ENCODE data around the gene TAOK3. TPM values are rescaled to one million over a fixed set of nuclear protein-coding genes. Genes with fewer than 3 reads are reported as not detected.
"Not testable (repeated sequence)": the region's sequence is repeated elsewhere in the genome, so short reads cannot be mapped to it uniquely, and the experiment has no call there.

Gene TAOK3
- total RNA-seq, 1 donor from 2014 or later, result 1.1 TPM

DNA sequence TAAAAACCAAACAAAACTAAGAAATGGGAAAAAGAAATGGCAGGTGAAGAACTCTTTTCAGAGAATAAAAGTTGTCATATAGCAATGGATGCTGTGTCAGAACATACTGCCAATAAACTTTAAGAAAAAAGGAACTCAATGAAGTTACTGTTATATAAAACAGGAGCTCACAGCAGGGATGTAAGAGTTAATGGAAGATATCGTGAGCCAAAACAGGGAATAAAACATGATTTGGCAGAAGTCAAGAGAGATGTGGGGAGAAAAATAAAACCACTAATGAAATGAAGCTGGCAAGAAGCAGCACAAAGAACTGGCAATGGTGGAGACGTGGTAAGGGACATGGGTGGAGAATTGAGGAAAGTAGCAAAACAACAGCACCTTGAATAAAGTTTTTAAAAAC lies 61.0 kb downstream of the TAOK3 start:
- peaks cover 2% of the 10 kb centered on the region for H3K27me3 Mint-ChIP-seq (ENCODE audit: insufficient read depth, low read depth)
- Histone ChIP-seq H3K27me3 (no peaks in the 10 kb centered on the region), H2AFZ (replicated peaks) (no peak overlapping the region), H3F3A (ENCODE audit: low read depth) (no peaks in the 10 kb centered on the region), H3K4me1 (no peaks in the 10 kb centered on the region), H3K4me3 (no peak overlapping the region), H3K27ac (no peak overlapping the region), H4K20me1 (ENCODE audit: low read depth) (no peaks in the 10 kb centered on the region), H3K79me2 (ENCODE audit: low read depth) (no peaks in the 10 kb centered on the region), H3K9ac (no peak overlapping the region), H3K4me2 (no peak overlapping the region), H3K36me3 (no peaks in the 10 kb centered on the region), H3K9me3 (ENCODE audit: low read depth) (no peaks in the 10 kb centered on the region)
- no peak overlapping the region for H3K27ac Mint-ChIP-seq
- no peaks in the 10 kb centered on the region for H3K9me3 Mint-ChIP-seq
- TF ChIP-seq, protein P1, sequence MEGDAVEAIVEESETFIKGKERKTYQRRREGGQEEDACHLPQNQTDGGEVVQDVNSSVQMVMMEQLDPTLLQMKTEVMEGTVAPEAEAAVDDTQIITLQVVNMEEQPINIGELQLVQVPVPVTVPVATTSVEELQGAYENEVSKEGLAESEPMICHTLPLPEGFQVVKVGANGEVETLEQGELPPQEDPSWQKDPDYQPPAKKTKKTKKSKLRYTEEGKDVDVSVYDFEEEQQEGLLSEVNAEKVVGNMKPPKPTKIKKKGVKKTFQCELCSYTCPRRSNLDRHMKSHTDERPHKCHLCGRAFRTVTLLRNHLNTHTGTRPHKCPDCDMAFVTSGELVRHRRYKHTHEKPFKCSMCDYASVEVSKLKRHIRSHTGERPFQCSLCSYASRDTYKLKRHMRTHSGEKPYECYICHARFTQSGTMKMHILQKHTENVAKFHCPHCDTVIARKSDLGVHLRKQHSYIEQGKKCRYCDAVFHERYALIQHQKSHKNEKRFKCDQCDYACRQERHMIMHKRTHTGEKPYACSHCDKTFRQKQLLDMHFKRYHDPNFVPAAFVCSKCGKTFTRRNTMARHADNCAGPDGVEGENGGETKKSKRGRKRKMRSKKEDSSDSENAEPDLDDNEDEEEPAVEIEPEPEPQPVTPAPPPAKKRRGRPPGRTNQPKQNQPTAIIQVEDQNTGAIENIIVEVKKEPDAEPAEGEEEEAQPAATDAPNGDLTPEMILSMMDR (IDR thresholded peaks at IDR 0.05), result no peak
- no peak for TF ChIP-seq EZH2phosphoT487 (IDR thresholded peaks at IDR 0.05)
- no peak for TF ChIP-seq EZH2 (IDR thresholded peaks at IDR 0.05)
- H3K4me3 Mint-ChIP-seq, result no peak overlapping the region
- DNase-seq (ENCODE audit: low spot score), result no peak
- no peaks in the 10 kb centered on the region for H3K36me3 Mint-ChIP-seq
- H3K4me1 Mint-ChIP-seq, result no peaks in the 10 kb centered on the region

DNA sequence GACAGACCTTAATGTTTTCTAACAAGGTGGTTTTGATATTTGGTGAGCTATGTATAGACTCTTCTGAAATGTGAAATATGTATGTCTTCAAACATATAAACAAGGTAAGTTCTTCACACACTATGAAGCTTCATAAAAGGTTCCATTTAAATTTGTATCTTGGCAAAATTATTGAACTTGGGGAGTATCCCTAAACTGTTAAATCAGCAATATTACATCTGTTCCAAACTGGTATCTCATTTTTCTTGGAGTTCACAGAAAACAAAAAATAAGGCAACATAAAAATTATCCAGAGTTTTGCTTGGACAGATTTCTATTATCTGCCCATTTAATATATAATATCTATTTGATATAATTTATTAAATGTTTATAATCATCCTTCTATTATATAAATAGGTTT lies 62.4 kb downstream of the TAOK3 start:
- Histone ChIP-seq H3K4me3 (no peak overlapping the region), H3K79me2 (ENCODE audit: low read depth) (no peaks in the 10 kb centered on the region), H3F3A (ENCODE audit: low read depth) (no peaks in the 10 kb centered on the region), H4K20me1 (ENCODE audit: low read depth) (no peaks in the 10 kb centered on the region), H3K9ac (no peak overlapping the region), H3K4me1 (no peaks in the 10 kb centered on the region), H2AFZ (replicated peaks) (no peak overlapping the region), H3K27me3 (no peaks in the 10 kb centered on the region), H3K36me3 (no peaks in the 10 kb centered on the region), H3K9me3 (ENCODE audit: low read depth) (no peaks in the 10 kb centered on the region), H3K4me2 (no peak overlapping the region), H3K27ac (no peak overlapping the region)
- H3K9me3 Mint-ChIP-seq, result no peaks in the 10 kb centered on the region
- no peak for TF ChIP-seq EZH2phosphoT487 (IDR thresholded peaks at IDR 0.05)
- H3K27ac Mint-ChIP-seq, result no peak overlapping the region
- no peaks in the 10 kb centered on the region for H3K36me3 Mint-ChIP-seq
- H3K4me1 Mint-ChIP-seq, result no peaks in the 10 kb centered on the region
- H3K27me3 Mint-ChIP-seq (ENCODE audit: insufficient read depth, low read depth), result peaks cover 2% of the 10 kb centered on the region
- H3K4me3 Mint-ChIP-seq, result no peak overlapping the region
- DNase-seq (ENCODE audit: low spot score), result no peak

DNA sequence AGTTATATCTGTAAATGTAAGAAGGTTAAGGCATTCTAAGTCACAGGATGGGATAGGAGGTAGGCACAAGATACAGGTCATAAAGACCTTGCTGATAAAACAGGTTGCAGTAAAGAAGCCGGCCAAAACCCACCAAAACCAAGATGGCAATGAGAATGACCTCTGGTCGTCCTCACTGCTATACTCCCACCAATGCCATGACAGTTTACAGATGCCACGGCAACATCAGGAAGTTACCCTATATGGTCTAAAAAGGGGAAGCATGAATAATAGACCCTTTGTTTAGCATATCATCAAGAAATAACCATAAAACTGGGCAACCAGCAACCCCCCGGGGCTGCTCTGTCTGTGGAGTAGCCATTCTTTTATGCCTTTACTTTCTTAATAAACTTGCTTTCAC lies 64.7 kb downstream of the TAOK3 start:
- H3K4me2 ChIP-seq; H3K36me3 ChIP-seq; H3K9ac ChIP-seq; H4K20me1 ChIP-seq (ENCODE audit: low read depth); H3K27ac Mint-ChIP-seq; H3K4me1 ChIP-seq; H3K27me3 Mint-ChIP-seq (ENCODE audit: insufficient read depth, low read depth); H2AFZ ChIP-seq (replicated peaks); H3K9me3 ChIP-seq (ENCODE audit: low read depth); H3K36me3 Mint-ChIP-seq; H3K9me3 Mint-ChIP-seq; H3K27me3 ChIP-seq; H3F3A ChIP-seq (ENCODE audit: low read depth); DNase-seq (ENCODE audit: low spot score); H3K4me3 Mint-ChIP-seq; H3K27ac ChIP-seq; H3K4me3 ChIP-seq; H3K4me1 Mint-ChIP-seq; H3K79me2 ChIP-seq (ENCODE audit: low read depth): not testable (repeated sequence)

DNA sequence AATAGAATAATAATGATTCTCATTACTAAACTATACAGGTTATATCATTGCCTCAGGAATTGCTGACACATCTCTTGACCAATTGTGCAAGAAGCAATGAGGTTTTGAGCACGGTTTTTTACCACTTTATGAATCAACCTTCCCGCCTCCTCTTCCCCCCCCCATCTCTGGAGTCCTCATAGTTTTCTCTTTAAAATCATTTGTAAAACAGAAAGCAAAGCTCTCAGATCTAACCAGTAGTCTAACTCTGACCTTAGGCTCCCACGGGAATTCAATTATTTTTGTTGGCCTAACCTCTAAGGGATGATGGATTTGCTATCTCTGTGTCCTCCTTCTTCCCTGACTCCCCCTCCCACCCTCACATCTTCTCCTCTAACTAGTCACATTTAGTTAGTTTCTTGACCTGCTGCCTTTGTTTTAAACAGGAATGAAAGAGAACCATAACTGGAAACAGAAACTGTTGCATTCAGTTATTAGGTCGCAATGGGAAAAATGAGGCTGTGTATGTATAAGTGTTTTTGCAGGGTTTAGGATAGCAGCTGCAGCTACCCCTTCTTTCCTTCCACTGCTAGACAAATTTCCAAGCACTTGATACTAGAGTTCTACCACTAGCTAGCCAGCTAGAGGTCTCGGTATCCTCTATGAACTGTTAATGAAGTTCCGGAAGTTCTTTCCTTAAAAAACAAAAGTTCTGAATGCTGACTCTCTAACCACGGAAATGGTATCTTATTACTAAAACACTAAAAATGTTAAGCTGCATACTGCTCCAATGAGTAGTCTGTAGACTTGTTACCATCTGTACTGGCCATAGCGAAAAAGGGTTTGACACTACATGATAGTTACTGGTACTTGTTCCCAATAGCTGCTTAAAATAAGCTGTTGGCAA lies 65.4 kb downstream of the TAOK3 start:
- no peak overlapping the region for H3K4me2 ChIP-seq
- no peaks in the 10 kb centered on the region for H3K9me3 ChIP-seq (ENCODE audit: low read depth)
- DNase-seq (ENCODE audit: low spot score), result no peak
- no peak overlapping the region for H3K4me3 ChIP-seq
- no peak overlapping the region for H2AFZ ChIP-seq (replicated peaks)
- H3K27me3 Mint-ChIP-seq (ENCODE audit: insufficient read depth, low read depth), result no peaks in the 10 kb centered on the region
- H3K27ac ChIP-seq, result no peak overlapping the region
- no peaks in the 10 kb centered on the region for H3K4me1 Mint-ChIP-seq
- no peaks in the 10 kb centered on the region for H3K27me3 ChIP-seq
- H3K36me3 ChIP-seq, result no peaks in the 10 kb centered on the region
- H3K79me2 ChIP-seq (ENCODE audit: low read depth), result no peaks in the 10 kb centered on the region
- H3K36me3 Mint-ChIP-seq, result no peaks in the 10 kb centered on the region
- no peak overlapping the region for H3K27ac Mint-ChIP-seq
- H3K9me3 Mint-ChIP-seq, result no peaks in the 10 kb centered on the region
- H3K4me3 Mint-ChIP-seq, result no peak overlapping the region
- H3F3A ChIP-seq (ENCODE audit: low read depth), result no peaks in the 10 kb centered on the region
- no peaks in the 10 kb centered on the region for H3K4me1 ChIP-seq
- H3K9ac ChIP-seq, result no peak overlapping the region
- no peaks in the 10 kb centered on the region for H4K20me1 ChIP-seq (ENCODE audit: low read depth)
- TF ChIP-seq, protein P1 (IDR thresholded peaks at IDR 0.05), result no peak
- TF ChIP-seq EZH2 (IDR thresholded peaks at IDR 0.05) (no peak), EZH2phosphoT487 (IDR thresholded peaks at IDR 0.05) (no peak)
